SJCRH30 (cell line): ENCODE data around the gene KIF17. TPM values are rescaled to one million over a fixed set of nuclear protein-coding genes. Genes with fewer than 3 reads are reported as not detected.

Experiments used
- DNase-seq, 2 experiments: peaks; one replicate each; pipeline ENCODE4 v3.0.0-alpha.2; 2015 to 2020
- H3K27ac ChIP-seq: fragments of 250-450 bp; sonication (Bioruptor Pico); 2 replicates; pipeline ENCODE4 v1.5.1; 2020; ENCODE audit warnings: mild to moderate bottlenecking, moderate library complexity
- H3K27me3 ChIP-seq: fragments of 250-450 bp; sonication (Bioruptor Pico); 2 replicates; pipeline ENCODE4 v1.5.1; 2020; ENCODE audit warnings: mild to moderate bottlenecking, moderate library complexity
- H3K36me3 ChIP-seq: fragments of 250-450 bp; sonication (Bioruptor Pico); 2 replicates; pipeline ENCODE4 v1.5.1; 2020; ENCODE audit warnings: mild to moderate bottlenecking, moderate library complexity
- H3K4me1 ChIP-seq: fragments of 250-450 bp; sonication (Bioruptor Pico); 2 replicates; pipeline ENCODE4 v1.5.1; 2020; ENCODE audit warnings: mild to moderate bottlenecking, moderate library complexity
- H3K4me3 ChIP-seq: fragments of 250-450 bp; sonication (Bioruptor Pico); 2 replicates; pipeline ENCODE4 v1.5.1; 2020; ENCODE audit warnings: mild to moderate bottlenecking, moderate library complexity
- H3K9me3 ChIP-seq: fragments of 250-450 bp; sonication (Bioruptor Pico); replicated peaks from 2 replicates; pipeline ENCODE4 v1.5.1; 2020; ENCODE audit warnings: mild to moderate bottlenecking, moderate library complexity
- total RNA-seq: library from RNA; depleted of rRNA; stranded (reverse); fragments of >200 nt; shearing (Covaris generic); gene quantifications from 2 replicates; pipeline ENCODE4 v1.2.3, GENCODE V29; 2014

Gene KIF17
- total RNA-seq, 1 experiment from 2014 or later: 0.06 TPM

DNA sequence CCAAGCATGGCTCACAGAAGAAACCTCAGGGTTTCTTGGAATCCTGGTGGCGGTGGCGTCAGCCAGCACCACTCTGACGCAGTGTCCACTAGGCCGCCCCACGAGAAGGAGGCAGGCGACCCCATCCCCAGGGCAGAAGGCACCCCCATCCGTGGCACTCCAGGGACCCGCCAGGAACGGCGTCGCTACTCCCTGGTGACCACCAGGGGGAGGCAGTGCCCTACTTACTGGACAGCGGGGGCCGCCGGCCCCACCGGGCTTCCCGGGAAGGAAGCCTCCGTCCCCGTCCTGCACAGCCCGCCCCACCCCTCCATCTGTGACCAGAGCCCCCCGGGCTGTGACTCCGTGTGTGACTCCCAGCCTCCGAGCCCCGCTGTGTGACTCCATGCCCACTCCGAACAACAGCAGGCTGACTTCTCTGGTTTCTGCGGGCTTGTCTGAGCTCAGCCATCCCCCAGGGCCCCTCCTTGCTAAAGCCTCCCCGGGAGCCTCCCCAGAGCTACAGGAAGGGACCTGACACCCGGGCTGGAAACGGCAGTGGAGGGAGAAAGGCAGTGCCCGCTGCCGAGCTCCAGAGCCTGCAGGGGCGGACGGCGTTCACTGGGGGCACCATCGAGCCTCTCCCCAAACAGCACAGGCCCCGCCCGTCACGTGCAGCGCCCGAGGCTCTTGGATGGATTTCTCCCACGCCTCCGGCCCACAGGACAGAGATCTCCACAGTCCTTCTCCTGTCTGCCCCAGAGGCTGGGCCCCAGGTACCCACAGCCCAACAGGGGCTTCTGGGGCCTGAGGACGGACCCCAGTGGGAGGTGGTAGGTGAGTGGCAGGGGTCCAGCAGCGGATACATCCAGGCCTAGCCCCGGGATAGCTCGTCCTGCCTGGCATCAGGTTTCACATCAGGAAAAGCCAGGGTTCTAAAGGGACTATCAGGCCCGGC, 21.1 kb downstream of the KIF17 start:
- Histone ChIP-seq H3K4me3 (peak overlapping the region; percentile 60), H3K9me3 (no peaks in the 10 kb centered on the region), H3K27me3 (no peaks in the 10 kb centered on the region), H3K36me3 (no peaks in the 10 kb centered on the region), H3K4me1 (peaks cover 37% of the 10 kb centered on the region), H3K27ac (peak overlapping the region; percentile 73)
- DNase-seq: peak; percentile 98 to 99

DNA sequence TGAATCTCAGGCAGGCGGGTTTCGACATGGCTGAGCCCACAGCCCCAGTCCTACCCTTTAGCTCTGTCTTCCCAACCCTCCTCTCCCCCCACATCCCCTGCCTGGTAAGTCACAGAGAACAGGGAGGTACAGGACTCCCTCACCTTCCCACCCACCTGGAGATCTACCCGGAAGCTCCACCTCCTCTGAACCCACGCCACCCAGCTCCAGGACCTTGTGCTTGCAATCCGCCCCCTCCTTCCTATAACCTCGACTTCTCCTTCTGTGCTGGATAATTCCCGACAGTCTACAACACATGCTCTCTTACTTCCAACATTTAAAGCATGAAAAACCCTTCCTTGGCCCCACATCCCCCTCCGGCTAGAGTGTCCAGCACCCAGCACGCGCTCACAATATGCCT, 22.3 kb downstream of the KIF17 start:
- no peaks in the 10 kb centered on the region for H3K36me3 ChIP-seq
- H3K27ac ChIP-seq: no peak overlapping the region
- no peaks in the 10 kb centered on the region for H3K9me3 ChIP-seq
- no peak for DNase-seq
- H3K4me1 ChIP-seq: peaks cover 33% of the 10 kb centered on the region
- H3K27me3 ChIP-seq: no peaks in the 10 kb centered on the region
- H3K4me3 ChIP-seq: no peak overlapping the region

DNA sequence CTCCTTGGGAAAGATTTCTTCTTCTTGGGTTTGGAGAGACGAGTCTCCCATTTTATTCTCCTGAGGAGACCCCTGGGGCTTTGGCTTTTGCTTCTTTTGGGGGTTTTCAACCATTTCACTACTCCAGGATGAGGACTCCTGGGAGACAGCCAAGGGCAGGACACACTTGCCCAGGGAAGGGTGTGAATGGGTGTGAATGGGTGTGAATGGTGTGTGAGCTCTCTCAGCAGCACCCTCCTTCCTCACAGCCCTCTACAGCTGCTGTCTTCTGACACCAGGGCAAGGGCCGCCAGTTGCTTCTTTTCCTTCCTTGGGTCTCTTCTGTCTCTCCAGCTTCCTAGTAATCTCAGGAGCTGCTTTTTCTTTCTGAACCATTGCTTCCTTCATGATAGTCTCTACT, 24.2 kb downstream of the KIF17 start:
- Histone ChIP-seq H3K9me3 (no peaks in the 10 kb centered on the region), H3K4me1 (peaks cover 17% of the 10 kb centered on the region), H3K4me3 (no peak overlapping the region), H3K36me3 (no peaks in the 10 kb centered on the region), H3K27ac (no peak overlapping the region), H3K27me3 (no peaks in the 10 kb centered on the region)
- DNase-seq: no peak

DNA sequence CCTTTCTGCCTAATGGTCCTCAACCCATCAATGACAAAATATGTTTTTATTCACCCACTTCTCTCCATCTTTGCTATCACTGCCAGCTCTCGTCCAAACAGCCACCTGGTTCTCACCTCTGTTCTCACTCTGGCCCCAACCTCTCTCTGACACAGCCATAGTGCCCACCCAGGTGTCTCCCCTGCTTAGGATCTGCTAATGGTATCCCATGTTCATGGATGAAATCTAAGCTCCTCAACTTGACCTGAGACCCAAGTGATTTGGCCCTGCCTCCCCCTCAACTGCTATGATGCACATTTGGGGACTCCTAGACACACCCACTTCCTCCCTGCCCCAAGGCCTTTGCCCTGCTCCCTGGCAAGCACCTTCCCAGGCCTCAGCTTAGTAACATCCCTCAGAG, 25.9 kb downstream of the KIF17 start:
- Histone ChIP-seq H3K27me3 (no peaks in the 10 kb centered on the region), H3K4me1 (peaks cover 3% of the 10 kb centered on the region; the same call in 1 of the 2 replicates), H3K27ac (no peak overlapping the region), H3K4me3 (no peak overlapping the region), H3K36me3 (no peaks in the 10 kb centered on the region), H3K9me3 (no peaks in the 10 kb centered on the region)
- DNase-seq: no peak

DNA sequence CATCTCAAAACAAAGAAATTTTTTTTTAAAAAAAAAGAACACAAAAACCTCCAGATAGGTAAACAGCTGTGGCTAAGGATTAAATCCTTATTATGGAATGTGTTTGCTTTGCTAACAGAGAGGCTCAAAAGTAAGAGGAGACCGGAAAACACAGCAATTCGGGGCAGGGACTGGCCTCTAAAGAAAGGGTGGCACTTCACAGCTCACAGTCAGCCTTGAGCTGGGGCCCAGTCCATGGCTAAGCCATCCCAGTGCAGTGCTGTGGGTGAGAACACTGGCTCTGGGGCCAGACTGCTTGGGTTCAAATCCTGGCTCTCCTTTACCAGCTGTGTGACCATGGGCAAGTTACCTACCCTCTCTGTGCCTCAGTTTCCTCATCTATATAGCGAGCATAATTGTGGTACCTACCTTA, 28.2 kb downstream of the KIF17 start:
- Histone ChIP-seq H3K9me3 (no peaks in the 10 kb centered on the region), H3K4me1 (no peaks in the 10 kb centered on the region), H3K27ac (no peak overlapping the region), H3K36me3 (no peaks in the 10 kb centered on the region), H3K4me3 (no peak overlapping the region), H3K27me3 (no peaks in the 10 kb centered on the region)
- no peak for DNase-seq

DNA sequence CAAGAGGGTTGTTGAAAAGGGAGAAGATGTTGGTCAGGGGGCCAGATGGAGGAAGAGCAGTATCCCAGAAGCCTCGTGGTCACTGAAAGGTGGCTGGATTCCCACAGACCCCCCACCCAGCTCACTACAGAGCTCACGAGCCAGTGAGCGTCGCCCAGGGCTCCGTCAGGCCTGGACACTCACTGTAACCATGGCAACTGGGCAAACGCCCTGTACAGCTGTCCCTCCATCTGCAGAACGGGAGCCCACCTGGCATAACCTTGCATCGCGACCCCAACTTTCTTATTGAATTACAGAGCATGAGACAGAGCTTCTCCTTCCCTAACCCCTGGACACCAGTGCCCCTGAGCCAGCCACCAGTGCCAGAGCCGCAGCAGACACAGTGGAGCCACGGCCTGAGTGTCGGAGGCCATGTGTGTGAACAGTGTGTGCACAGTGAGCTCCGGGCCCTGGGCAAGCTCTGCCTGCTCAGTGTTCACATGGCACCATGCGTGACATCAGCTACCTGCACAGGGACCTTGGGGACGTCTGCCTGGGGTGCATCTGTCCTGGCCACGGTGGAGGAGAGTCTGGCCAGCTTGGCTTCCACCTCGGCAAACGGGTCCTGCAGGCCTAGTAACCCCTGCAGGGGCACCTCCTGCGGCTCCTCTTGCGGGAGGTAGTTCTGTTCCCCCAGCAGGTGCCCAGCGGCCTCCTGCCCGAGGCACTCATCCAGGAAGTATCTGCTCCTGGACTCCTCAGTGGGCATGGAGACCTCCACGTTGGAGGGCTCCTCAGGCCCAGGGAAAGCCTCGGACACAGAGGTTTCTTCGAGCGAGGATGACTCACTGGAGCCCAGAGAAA, 30.7 kb downstream of the KIF17 start:
- H3K36me3 ChIP-seq: no peaks in the 10 kb centered on the region
- H3K4me1 ChIP-seq: peaks cover 6% of the 10 kb centered on the region; the same call in 1 of the 2 replicates
- no peak overlapping the region for H3K4me3 ChIP-seq
- no peak overlapping the region for H3K27ac ChIP-seq
- H3K9me3 ChIP-seq: no peaks in the 10 kb centered on the region
- peak in 1 of 2 experiments; percentile 47 for DNase-seq
- no peaks in the 10 kb centered on the region for H3K27me3 ChIP-seq

DNA sequence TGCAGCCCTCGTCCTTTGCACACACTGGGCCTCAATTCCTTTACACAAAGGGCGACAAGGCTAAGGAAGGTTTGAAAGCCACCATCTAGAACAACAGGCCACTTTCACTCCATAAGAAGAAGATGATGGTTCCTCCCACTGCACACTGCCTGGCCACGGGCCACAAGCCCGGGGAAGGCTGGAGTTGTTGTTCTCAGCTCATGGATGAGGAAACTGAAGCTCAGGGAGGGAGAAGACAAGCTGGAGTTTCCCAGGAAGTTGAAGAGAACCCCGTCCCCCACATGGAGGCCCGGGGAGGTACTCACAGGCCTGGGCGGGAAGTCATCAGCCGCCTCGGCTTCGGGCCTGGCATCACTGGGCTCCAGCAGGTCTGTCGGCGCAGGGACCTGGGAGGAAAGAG, 32.1 kb downstream of the KIF17 start:
- Histone ChIP-seq H3K27me3 (no peaks in the 10 kb centered on the region), H3K27ac (no peak overlapping the region), H3K36me3 (no peaks in the 10 kb centered on the region), H3K4me3 (no peak overlapping the region), H3K4me1 (peaks cover 9% of the 10 kb centered on the region; the same call in 1 of the 2 replicates), H3K9me3 (no peaks in the 10 kb centered on the region)
- DNase-seq: no peak

DNA sequence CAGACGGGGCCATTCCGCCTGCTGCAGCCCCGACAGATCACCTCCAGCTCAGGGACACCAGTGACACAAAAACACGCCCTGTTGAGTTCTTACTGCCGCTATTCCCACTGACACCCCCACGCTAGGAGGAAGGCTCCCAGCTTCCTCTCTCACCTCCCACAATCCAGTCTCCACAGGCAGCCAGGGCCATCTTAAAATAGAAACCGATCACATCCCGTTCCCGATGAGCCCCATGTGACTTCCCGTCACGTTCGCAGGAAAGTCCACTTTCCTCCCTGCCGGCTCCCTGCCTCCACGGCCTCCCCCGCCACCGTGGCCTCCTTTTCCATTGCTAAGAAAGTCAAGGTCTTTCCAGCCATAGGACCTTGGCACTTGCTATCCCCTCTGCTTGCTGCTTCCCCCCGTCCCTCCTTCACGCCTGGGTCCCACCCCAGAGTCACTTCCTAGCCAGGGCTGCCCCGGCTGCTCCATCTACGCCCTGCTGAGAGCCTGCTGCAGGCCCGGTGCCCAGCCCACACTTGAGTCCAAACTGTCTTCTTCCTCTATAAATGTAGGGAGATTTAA, 32.6 kb downstream of the KIF17 start:
- Histone ChIP-seq H3K9me3 (no peaks in the 10 kb centered on the region), H3K27ac (no peak overlapping the region), H3K27me3 (no peaks in the 10 kb centered on the region), H3K36me3 (no peaks in the 10 kb centered on the region), H3K4me3 (no peak overlapping the region), H3K4me1 (peaks cover 9% of the 10 kb centered on the region; the same call in 1 of the 2 replicates)
- DNase-seq: no peak

DNA sequence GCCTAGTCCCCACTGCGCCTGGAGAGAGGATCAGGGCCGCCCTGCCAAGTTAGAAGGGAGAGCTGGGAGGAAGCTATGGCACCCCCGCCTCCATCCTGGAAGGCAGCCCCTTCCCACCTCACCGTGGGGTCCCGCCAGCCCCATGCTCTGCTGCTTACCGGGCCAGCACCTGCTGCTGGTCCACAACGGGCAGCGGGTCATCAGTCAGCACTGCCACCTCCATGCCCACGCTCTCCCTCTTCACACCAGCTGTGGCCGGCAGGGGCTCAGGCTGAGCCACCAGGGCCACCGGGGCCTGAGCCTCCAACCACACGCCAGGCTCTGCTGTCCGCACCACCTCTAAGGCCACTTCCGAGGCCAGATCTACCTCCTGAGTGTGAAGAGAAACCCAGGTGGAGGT, 33.2 kb downstream of the KIF17 start:
- Histone ChIP-seq H3K4me3 (no peak overlapping the region), H3K36me3 (no peaks in the 10 kb centered on the region), H3K27me3 (no peaks in the 10 kb centered on the region), H3K4me1 (peaks cover 9% of the 10 kb centered on the region; the same call in 1 of the 2 replicates), H3K9me3 (no peaks in the 10 kb centered on the region), H3K27ac (no peak overlapping the region)
- no peak for DNase-seq

DNA sequence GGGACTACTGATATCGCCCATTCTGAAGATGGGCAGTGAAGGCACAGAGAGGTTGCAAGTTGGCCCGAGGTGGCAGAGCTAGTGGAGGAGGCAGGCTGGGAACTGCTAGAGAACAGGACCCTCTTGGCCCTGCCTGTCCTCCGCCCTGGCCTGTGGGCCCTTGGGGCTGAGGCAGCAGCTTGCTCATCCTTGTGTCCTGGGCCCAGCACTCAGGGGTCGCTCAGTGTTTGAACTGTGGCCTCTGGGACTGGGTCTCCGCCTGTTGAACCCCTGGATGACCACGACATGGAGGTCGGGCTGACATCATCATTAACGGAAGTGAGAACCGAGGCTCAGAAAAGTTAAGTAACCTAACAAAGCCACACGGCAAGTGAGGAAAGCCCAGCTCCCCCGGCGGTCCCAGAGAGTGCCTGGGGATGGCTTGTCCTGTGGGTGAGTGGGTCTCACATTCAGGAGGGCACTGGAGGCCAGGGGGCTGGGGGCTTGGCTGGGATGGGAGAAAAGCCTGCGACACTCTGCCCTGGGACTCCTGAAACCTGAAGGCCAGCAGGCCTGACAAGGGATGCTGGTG, 33.7 kb downstream of the KIF17 start:
- DNase-seq: no peak
- no peaks in the 10 kb centered on the region for H3K36me3 ChIP-seq
- H3K27ac ChIP-seq: no peak overlapping the region
- no peak overlapping the region for H3K4me3 ChIP-seq
- peaks cover 9% of the 10 kb centered on the region; the same call in 1 of the 2 replicates for H3K4me1 ChIP-seq
- no peaks in the 10 kb centered on the region for H3K27me3 ChIP-seq
- H3K9me3 ChIP-seq: no peaks in the 10 kb centered on the region

DNA sequence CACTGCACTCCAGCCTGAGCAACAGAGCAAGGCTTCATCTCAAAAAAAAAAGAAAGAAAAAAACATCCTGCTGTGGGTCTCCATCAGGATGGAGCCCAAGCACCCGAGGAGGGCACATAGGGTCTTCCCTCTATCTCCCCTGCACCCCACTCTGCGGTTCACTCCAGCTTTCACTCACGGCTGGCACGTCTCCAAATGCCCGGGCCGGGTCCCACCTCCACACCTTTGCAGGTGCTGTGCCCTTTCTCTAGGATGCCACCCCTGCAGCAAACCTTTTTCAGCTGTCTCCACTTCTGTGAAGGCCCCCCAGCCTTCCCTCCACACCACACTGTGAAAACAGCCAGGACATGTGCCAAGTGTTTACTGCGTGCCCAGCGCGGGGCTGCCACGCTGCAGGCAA, 34.2 kb downstream of the KIF17 start:
- Histone ChIP-seq H3K27ac (no peak overlapping the region), H3K9me3 (no peaks in the 10 kb centered on the region), H3K36me3 (no peaks in the 10 kb centered on the region), H3K4me1 (peaks cover 9% of the 10 kb centered on the region; the same call in 1 of the 2 replicates), H3K27me3 (no peaks in the 10 kb centered on the region), H3K4me3 (no peak overlapping the region)
- DNase-seq: no peak

DNA sequence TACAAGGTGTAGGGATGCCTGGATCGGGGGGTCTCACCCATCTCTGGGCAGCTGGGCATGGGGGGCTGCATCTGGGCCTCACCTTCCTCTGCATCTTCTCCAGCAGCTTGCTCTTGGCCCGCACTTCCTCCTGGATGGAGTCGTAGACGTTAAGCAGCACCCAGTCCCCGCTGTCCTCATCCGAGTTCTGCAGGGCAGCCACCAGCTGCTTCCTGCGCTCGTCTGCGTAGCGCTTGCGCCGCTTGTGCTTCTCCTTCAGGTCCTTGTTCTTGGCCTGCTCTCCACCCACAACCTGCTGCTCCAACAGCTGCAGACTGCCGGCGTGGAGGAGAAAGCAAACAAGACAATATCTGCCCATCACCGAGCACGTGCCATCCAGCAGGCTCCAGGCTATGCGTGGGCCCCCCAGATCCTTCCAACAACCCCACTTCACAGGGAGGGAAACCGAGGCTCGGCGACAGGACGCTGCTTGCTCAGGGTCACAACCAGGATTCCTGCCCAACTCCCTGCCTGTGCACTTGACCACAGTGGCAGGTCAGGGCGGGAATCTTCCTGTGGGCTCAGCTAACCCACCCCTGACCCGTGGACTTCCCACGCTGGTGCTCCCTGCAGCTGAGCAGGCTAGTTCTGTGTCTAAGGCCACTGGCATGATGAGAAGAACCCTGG, 35.1 kb downstream of the KIF17 start:
- H3K36me3 ChIP-seq: no peaks in the 10 kb centered on the region
- peaks cover 9% of the 10 kb centered on the region; the same call in 1 of the 2 replicates for H3K4me1 ChIP-seq
- H3K27me3 ChIP-seq: no peaks in the 10 kb centered on the region
- no peaks in the 10 kb centered on the region for H3K9me3 ChIP-seq
- no peak overlapping the region for H3K27ac ChIP-seq
- peak; percentile 78 to 79 for DNase-seq
- H3K4me3 ChIP-seq: no peak overlapping the region

DNA sequence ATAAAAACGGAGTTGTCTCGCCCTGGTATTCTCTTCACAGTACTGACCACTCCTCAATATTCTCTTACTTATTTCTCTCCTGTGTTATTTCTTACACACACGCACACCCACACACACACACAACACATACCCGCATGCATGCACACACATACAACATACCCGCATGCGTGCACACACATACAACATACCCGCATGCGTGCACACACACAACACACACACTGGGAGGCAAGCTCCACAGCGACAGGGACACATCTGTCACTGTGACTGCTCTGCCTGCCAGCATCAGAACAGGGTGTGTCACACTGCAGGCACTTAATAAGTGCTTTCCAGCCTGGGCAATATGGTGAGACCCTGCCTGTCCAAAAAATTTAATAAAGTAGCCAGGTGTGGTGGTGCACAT, 35.8 kb downstream of the KIF17 start:
- Histone ChIP-seq H3K4me3 (no peak overlapping the region), H3K4me1 (peaks cover 9% of the 10 kb centered on the region; the same call in 1 of the 2 replicates), H3K9me3 (no peaks in the 10 kb centered on the region), H3K27ac (no peak overlapping the region), H3K36me3 (no peaks in the 10 kb centered on the region), H3K27me3 (no peaks in the 10 kb centered on the region)
- DNase-seq: no peak

DNA sequence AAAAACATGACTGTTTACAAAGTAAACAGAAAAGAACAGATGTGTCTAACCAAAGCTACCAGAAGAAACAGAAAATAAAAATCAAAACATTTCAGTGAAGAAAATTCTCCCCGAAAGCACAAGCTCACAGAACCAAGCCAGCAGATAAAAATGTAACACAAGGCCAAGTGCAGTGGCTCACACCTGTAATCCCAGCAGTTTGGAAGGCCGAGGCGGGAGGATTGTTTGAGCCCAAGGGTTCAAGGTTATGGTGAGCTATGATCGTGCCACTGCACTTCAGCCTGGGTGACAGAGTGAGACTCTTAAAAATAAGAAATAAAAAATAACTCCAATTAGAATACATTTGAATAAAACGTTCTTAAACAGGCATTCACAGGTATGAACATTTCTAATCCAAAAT, 37.5 kb downstream of the KIF17 start:
- Histone ChIP-seq H3K27ac (no peak overlapping the region), H3K4me1 (peaks cover 9% of the 10 kb centered on the region; the same call in 1 of the 2 replicates), H3K9me3 (no peaks in the 10 kb centered on the region), H3K36me3 (no peaks in the 10 kb centered on the region), H3K27me3 (no peaks in the 10 kb centered on the region), H3K4me3 (no peak overlapping the region)
- no peak for DNase-seq
